ENCODE measurements around the gene ASTL. TPM values are rescaled to one million over a fixed set of nuclear protein-coding genes. Genes with fewer than 3 reads are reported as not detected.

The ASTL gene
- total RNA-seq, 1 donor from 2014 or later, result 2.9 TPM

GRCh38 chr2:96074156-96074555 lies 64.1 kb downstream of the ASTL start:
- no peaks in the 10 kb centered on the region for H3K36me3 Mint-ChIP-seq (ENCODE audit: low read depth)
- H3K27ac Mint-ChIP-seq, result no peak overlapping the region
- no peak overlapping the region for H3K4me3 Mint-ChIP-seq
- H3K9me3 Mint-ChIP-seq, result no peaks in the 10 kb centered on the region
- H3K27me3 Mint-ChIP-seq (ENCODE audit: insufficient read depth), result peaks cover 27% of the 10 kb centered on the region
- H3K4me1 Mint-ChIP-seq (ENCODE audit: low read depth), result no peaks in the 10 kb centered on the region
- no peak for DNase-seq (ENCODE audit: low spot score)
- intact Hi-C loops (cut with micrococcal nuclease), result no loop called here

- no peaks in the 10 kb centered on the region for H3K4me1 Mint-ChIP-seq (ENCODE audit: low read depth)
- H3K9me3 Mint-ChIP-seq, result no peaks in the 10 kb centered on the region
- no peak for DNase-seq (ENCODE audit: low spot score)
- H3K27me3 Mint-ChIP-seq (ENCODE audit: insufficient read depth), result peaks cover 22% of the 10 kb centered on the region
- no peak overlapping the region for H3K27ac Mint-ChIP-seq
- no peaks in the 10 kb centered on the region for H3K36me3 Mint-ChIP-seq (ENCODE audit: low read depth)
- intact Hi-C loops (cut with micrococcal nuclease), result no loop called here
- H3K4me3 Mint-ChIP-seq, result no peak overlapping the region
These were observed 65.0 kb downstream of the ASTL start for GRCh38 chr2:96073170-96073775.

Other genes with a start within 250 kb of the ASTL start
- 52.9 and 56.9 TPM in 2 replicates for gene ANKRD36C, start 146.7 kb downstream of the ASTL start, total RNA-seq
- 18.4 and 18.7 TPM in 2 replicates for gene GPAT2, start 103.6 kb downstream of the ASTL start, total RNA-seq
- gene ADRA2B, start 21.9 kb downstream of the ASTL start, total RNA-seq, result 0.12 and 0.21 TPM in 2 replicates
- 494 and 500 TPM in 2 replicates for gene DUSP2, start 6.9 kb upstream of the ASTL start, total RNA-seq
- 216 and 229 TPM in 2 replicates for gene STARD7, start 70.3 kb upstream of the ASTL start, total RNA-seq
- gene TMEM127, start 127.5 kb upstream of the ASTL start, total RNA-seq, result 29.7 and 30.1 TPM in 2 replicates
- 111 and 115 TPM in 2 replicates for gene CIAO1, start 127.7 kb upstream of the ASTL start, total RNA-seq
- 192 and 196 TPM in 2 replicates for gene SNRNP200, start 167.0 kb upstream of the ASTL start, total RNA-seq
- gene ITPRIPL1, start 186.8 kb upstream of the ASTL start, total RNA-seq, result 52.1 and 54.5 TPM in 2 replicates
- gene NCAPH, start 197.3 kb upstream of the ASTL start, total RNA-seq, result 64.7 and 69.7 TPM in 2 replicates